GM10248 (cell line): ENCODE data around the gene CA10.

Experiments
- CTCF ChIA-PET: fragments of 300-600 bp; sonication (Branson Sonifier 250); formaldehyde crosslinking; extraction: SDS; loops from one replicate; lab custom pipeline; 2021; ENCODE audit warnings: antibody characterized with exemption; lab: Yijun Ruan, JAX
- POLR2A ChIA-PET: fragments of 350-650 bp; sonication (Branson Sonifier 250); formaldehyde crosslinking; extraction: SDS; loops from one replicate; lab custom pipeline; 2020; ENCODE audit warnings: antibody characterized with exemption; lab: Yijun Ruan, JAX
- DNase-seq: peaks from one replicate; pipeline ENCODE4 v3.0.0; 2012; ENCODE audit errors: extremely low spot score
- TF ChIP-seq, protein P1 (sequence below): IDR thresholded peaks from 2 replicates; pipeline ENCODE4 v1.5.1; 2012; ENCODE audit warnings: mild to moderate bottlenecking, low read depth; ENCODE audit errors: extremely low read depth, missing control alignments, control extremely low read depth

Gene CA10

GRCh38 chr17:51813140-51813783, 345.3 kb downstream of the CA10 start:
- TF ChIP-seq, protein P1, sequence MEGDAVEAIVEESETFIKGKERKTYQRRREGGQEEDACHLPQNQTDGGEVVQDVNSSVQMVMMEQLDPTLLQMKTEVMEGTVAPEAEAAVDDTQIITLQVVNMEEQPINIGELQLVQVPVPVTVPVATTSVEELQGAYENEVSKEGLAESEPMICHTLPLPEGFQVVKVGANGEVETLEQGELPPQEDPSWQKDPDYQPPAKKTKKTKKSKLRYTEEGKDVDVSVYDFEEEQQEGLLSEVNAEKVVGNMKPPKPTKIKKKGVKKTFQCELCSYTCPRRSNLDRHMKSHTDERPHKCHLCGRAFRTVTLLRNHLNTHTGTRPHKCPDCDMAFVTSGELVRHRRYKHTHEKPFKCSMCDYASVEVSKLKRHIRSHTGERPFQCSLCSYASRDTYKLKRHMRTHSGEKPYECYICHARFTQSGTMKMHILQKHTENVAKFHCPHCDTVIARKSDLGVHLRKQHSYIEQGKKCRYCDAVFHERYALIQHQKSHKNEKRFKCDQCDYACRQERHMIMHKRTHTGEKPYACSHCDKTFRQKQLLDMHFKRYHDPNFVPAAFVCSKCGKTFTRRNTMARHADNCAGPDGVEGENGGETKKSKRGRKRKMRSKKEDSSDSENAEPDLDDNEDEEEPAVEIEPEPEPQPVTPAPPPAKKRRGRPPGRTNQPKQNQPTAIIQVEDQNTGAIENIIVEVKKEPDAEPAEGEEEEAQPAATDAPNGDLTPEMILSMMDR: no peak
- POLR2A ChIA-PET: no interaction called here
- CTCF ChIA-PET: interaction anchor here (1.3 to 1.7 kb wide), 2 partner anchors 9 to 14 kb away, joined by 4 to 5 read pairs; no protein-coding TSS in a partner anchor
- no peak for DNase-seq

- ChIA-PET CTCF (no interaction called here), POLR2A (no interaction called here)
- TF ChIP-seq, protein P1: no peak
- no peak for DNase-seq
Measured at GRCh38 chr17:51807460-51807859, 351.1 kb downstream of the CA10 start.

- DNase-seq: no peak
- TF ChIP-seq, protein P1: no peak
- ChIA-PET POLR2A (no interaction called here), CTCF (no interaction called here)
Measured at GRCh38 chr17:51805765-51806164, 352.7 kb downstream of the CA10 start.

DNA sequence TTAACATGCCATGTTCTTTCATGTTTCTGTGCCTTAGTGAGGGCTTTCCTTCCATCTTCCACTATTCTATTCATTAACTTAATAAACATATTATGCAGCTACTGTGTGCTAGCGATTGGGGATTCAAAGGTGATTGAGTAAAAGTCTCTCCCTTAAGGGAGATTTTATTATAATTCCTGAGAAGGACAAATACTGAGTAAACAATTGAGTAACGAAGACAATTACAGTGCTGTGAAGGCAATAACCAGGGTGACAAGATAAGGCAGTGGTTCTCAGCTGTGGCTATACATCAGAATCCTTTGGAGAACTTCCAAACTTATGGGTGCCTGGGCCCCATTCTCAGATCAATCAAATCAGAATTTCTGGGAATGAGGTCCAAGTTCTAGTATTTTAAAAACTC, 353.3 kb downstream of the CA10 start:
- DNase-seq: no peak
- POLR2A ChIA-PET: no interaction called here
- CTCF ChIA-PET: no interaction called here
- TF ChIP-seq, protein P1: no peak

- ChIA-PET CTCF (interaction anchor here (0.9 kb wide), 1 partner anchor 39 kb away, joined by 3 read pairs; no protein-coding TSS in a partner anchor), POLR2A (no interaction called here)
- DNase-seq: no peak
- TF ChIP-seq, protein P1: no peak
Measured at GRCh38 chr17:51803161-51803560, 355.4 kb downstream of the CA10 start.

- DNase-seq: no peak
- ChIA-PET CTCF (interaction anchor here (0.9 kb wide), 1 partner anchor 38 kb away, joined by 3 read pairs; no protein-coding TSS in a partner anchor), POLR2A (no interaction called here)
- TF ChIP-seq, protein P1: no peak
Measured at GRCh38 chr17:51802544-51802943, 356.0 kb downstream of the CA10 start.
